DOHH2 (cell line): ENCODE measurements around the gene SH2D5.

Experiments used
- H3F3A ChIP-seq: fragments of 200-600 bp; sonication (generic), shearing (Covaris generic); 2 replicates; pipeline ENCODE4 v1.6.0; 2016; ENCODE audit warnings: antibody characterized with exemption, mild to moderate bottlenecking; ENCODE audit not compliant: control insufficient read depth, insufficient read depth
- H3K27ac ChIP-seq: fragments of 200-600 bp; sonication (generic); 2 replicates; pipeline ENCODE4 v1.5.1; 2014; ENCODE audit warnings: low read depth, mild to moderate bottlenecking, low read length, moderate library complexity
- H3K27me3 ChIP-seq: fragments of 200-600 bp; sonication (generic); 2 replicates; pipeline ENCODE4 v1.6.1; 2014; ENCODE audit warnings: mild to moderate bottlenecking, low read length, mixed read lengths; ENCODE audit not compliant: control insufficient read depth
- H3K36me3 ChIP-seq: fragments of 200-600 bp; sonication (generic); 2 replicates; pipeline ENCODE4 v1.6.1; 2014; ENCODE audit warnings: mild to moderate bottlenecking, low read length, moderate library complexity, mixed read lengths; ENCODE audit not compliant: control insufficient read depth
- H3K4me1 ChIP-seq: fragments of 200-600 bp; sonication (generic); 2 replicates; pipeline ENCODE4 v1.6.1; 2014; ENCODE audit warnings: mild to moderate bottlenecking, low read length, mixed read lengths; ENCODE audit not compliant: control insufficient read depth
- H3K4me2 ChIP-seq: fragments of 200-600 bp; sonication (generic); 2 replicates; pipeline ENCODE4 v1.6.0; 2014; ENCODE audit warnings: mild to moderate bottlenecking, low read length, moderate library complexity
- H3K4me3 ChIP-seq: fragments of 200-600 bp; sonication (generic); 2 replicates; pipeline ENCODE4 v1.5.1; 2014; ENCODE audit warnings: mild to moderate bottlenecking, low read length, mixed read lengths
- H3K79me2 ChIP-seq: fragments of 200-600 bp; sonication (generic); 2 replicates; pipeline ENCODE4 v1.6.1; 2014; ENCODE audit warnings: mild to moderate bottlenecking, low read length, mixed read lengths; ENCODE audit not compliant: control insufficient read depth
- H3K9me2 ChIP-seq: fragments of 200-600 bp; sonication (generic); replicated peaks from 2 replicates; pipeline ENCODE4 v1.6.1; 2014; ENCODE audit warnings: mild to moderate bottlenecking, low read length, mixed read lengths; ENCODE audit not compliant: control insufficient read depth
- H3K9me3 ChIP-seq: fragments of 200-600 bp; sonication (generic); 2 replicates; pipeline ENCODE4 v1.6.1; 2014; ENCODE audit warnings: antibody characterized with exemption, low read length, mixed read lengths; ENCODE audit not compliant: control insufficient read depth, insufficient read depth
- H4K20me1 ChIP-seq: fragments of 200-600 bp; sonication (generic); 2 replicates; pipeline ENCODE4 v1.6.0; 2014; ENCODE audit warnings: low read depth, mild to moderate bottlenecking, antibody characterized with exemption, low read length, moderate library complexity; ENCODE audit not compliant: control insufficient read depth, insufficient read depth
- EZH2phosphoT487 ChIP-seq: fragments of 200-600 bp; sonication (generic); IDR thresholded peaks from 2 replicates; pipeline ENCODE4 v1.6.1; 2017; ENCODE audit warnings: borderline replicate concordance, mild to moderate bottlenecking, antibody characterized with exemption, low read length, moderate library complexity, mixed read lengths
- TF ChIP-seq, protein P1 (sequence below): fragments of 200-600 bp; sonication (generic); IDR thresholded peaks from one replicate; pipeline ENCODE4 v1.5.1; 2014; ENCODE audit warnings: antibody characterized with exemption, mild to moderate bottlenecking, low read depth, low read length; ENCODE audit not compliant: poor library complexity, severe bottlenecking

Gene SH2D5

DNA sequence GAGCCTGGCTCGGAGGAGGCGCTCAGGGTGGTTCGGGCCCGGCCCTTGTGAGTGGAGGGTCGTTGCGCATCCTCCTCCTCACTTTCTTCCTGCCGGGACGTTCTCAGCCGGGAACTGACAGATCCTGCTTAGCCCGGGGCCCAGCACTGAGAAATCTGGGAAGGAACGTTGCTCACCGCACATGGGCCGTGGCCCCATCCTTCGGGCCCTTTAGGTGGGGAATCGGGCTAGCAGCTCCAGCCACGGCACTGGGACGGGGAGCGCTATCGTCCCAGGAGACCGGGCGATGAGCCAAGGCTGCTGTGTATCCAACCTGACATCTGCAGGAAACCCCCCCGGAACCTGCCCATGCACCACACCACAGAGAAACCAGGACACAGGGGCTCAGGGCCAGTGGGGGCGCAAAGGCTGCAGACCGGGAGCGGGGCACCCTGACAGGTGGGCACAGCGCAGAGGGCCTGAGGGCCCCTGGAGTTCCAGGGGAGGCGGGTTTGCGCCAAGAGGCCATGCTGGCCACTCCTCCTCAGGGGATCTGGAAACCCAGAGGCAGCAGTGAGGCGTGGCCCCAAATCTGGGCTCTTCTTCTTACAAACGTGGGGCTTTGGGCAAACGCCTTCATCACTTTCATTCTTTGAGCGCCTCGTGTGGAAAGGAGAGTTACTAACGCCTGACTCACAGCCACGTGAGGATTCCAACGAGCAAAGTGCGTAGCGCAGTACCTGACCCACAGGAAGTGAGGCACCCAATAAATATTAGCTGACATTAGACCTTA, at the start of gene SH2D5:
SH2D5 (minus strand) TSS at position 116 of the 772 bp plus-strand sequence. CDS start 4,659 bp downstream, outside the sequence.
- Histone ChIP-seq H3K27me3 (peaks cover 57% of the 10 kb centered on the region), H3K4me2 (peak within 1 kb of the TSS; percentile 88), H4K20me1 (no peaks in the 10 kb centered on the region), H3K27ac (no peak within 1 kb of the TSS), H3K79me2 (no peaks in the 10 kb centered on the region), H3K36me3 (no peaks in the 10 kb centered on the region), H3K4me3 (peak within 1 kb of the TSS; percentile 77), H3K4me1 (peaks cover 25% of the 10 kb centered on the region), H3K9me3 (no peaks in the 10 kb centered on the region), H3K9me2 (no peaks in the 10 kb centered on the region), H3F3A (peaks cover 9% of the 10 kb centered on the region)
- no peak for TF ChIP-seq EZH2phosphoT487
- TF ChIP-seq, protein P1, sequence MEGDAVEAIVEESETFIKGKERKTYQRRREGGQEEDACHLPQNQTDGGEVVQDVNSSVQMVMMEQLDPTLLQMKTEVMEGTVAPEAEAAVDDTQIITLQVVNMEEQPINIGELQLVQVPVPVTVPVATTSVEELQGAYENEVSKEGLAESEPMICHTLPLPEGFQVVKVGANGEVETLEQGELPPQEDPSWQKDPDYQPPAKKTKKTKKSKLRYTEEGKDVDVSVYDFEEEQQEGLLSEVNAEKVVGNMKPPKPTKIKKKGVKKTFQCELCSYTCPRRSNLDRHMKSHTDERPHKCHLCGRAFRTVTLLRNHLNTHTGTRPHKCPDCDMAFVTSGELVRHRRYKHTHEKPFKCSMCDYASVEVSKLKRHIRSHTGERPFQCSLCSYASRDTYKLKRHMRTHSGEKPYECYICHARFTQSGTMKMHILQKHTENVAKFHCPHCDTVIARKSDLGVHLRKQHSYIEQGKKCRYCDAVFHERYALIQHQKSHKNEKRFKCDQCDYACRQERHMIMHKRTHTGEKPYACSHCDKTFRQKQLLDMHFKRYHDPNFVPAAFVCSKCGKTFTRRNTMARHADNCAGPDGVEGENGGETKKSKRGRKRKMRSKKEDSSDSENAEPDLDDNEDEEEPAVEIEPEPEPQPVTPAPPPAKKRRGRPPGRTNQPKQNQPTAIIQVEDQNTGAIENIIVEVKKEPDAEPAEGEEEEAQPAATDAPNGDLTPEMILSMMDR, result peak; percentile 56

DNA sequence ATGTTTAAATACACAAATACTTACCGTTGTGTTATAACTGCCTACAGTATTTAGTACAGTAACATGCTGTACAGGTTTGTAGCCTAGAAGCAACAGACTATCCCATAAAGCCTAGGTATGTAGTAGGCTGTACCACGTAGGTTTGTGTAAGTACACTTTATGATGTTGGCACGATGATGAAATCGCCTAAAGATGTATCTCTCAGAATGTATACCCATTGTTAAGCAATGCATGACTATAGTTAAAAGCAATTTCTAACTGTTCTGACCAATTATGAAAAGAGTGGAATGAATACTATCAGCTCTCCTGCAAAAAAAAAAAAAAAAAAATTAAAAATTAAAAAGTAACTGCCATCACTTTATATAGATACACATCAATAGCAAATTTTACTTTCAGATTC, 43.2 kb upstream of the SH2D5 start:
- Histone ChIP-seq H3K4me2 (no peak overlapping the region), H3K36me3 (peaks cover 94% of the 10 kb centered on the region), H3K4me3 (no peak overlapping the region), H3K79me2 (peaks cover 61% of the 10 kb centered on the region), H3K27me3 (no peaks in the 10 kb centered on the region), H4K20me1 (peaks cover 11% of the 10 kb centered on the region), H3K9me2 (no peaks in the 10 kb centered on the region), H3K9me3 (no peaks in the 10 kb centered on the region), H3F3A (peaks cover 4% of the 10 kb centered on the region), H3K27ac (no peak overlapping the region), H3K4me1 (no peaks in the 10 kb centered on the region)
- no peak for TF ChIP-seq EZH2phosphoT487
- TF ChIP-seq, protein P1, result no peak

- TF ChIP-seq EZH2phosphoT487, result no peak
- TF ChIP-seq, protein P1, result no peak
- Histone ChIP-seq H3K4me3 (no peak overlapping the region), H3K9me2 (no peaks in the 10 kb centered on the region), H4K20me1 (no peaks in the 10 kb centered on the region; the same call in 1 of the 2 replicates), H3K4me2 (no peak overlapping the region), H3K4me1 (no peaks in the 10 kb centered on the region), H3K9me3 (no peaks in the 10 kb centered on the region), H3K27ac (no peak overlapping the region), H3K27me3 (no peaks in the 10 kb centered on the region), H3F3A (no peaks in the 10 kb centered on the region; the same call in 1 of the 2 replicates), H3K36me3 (peaks cover 96% of the 10 kb centered on the region), H3K79me2 (peaks cover 27% of the 10 kb centered on the region)
These were observed 39.3 kb upstream of the SH2D5 start for GRCh38 chr1:20771780-20772179.
